Peyer's patch (tissue), 4 donors: Measurements from ENCODE around the gene PPP1R16B.
"Not testable (repeated sequence)": the region's sequence is repeated elsewhere in the genome, so short reads cannot be mapped to it uniquely, and the experiment has no call there.

ENCODE experiments used
- POLR2A ChIP-seq, 2 donors: fragments of 450-650 bp; IDR thresholded peaks; one replicate each; pipeline ENCODE4 v1.5.1; 2017; ENCODE audit warnings: antibody characterized with exemption in 2 of 2, mild to moderate bottlenecking in 2 of 2, moderate library complexity in 2 of 2
- TF ChIP-seq, protein P1 (sequence below), 6 experiments: fragments of 450-650 bp in 4 of 6; fragments of 200-600 bp in 2 of 6; sonication (generic) in 1 of 6; IDR thresholded peaks; one replicate each; pipeline ENCODE4 v1.5.1; 2017 to 2019; ENCODE audit warnings: antibody characterized with exemption in 6 of 6, mild to moderate bottlenecking in 3 of 6, moderate library complexity in 1 of 6

DNA sequence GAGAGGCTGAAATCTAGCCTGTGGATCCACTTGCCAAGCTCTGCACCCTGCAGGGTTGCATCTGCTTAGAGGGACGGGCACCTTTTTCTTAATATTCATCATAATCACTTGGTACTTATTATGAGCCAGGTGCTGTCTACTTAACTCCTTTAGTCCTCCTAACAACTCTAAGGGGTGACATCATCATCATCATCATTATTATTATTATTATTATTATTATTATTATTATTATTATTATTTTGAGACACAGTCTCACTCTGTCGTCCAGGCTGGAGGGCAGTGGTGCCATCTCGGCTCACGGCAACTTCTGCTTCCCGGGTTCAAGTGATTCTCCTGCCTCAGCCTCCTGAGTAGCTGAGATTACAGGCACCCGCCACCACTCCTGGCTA is 8.1 kb downstream of the PPP1R16B start:
- TF ChIP-seq, protein P1, sequence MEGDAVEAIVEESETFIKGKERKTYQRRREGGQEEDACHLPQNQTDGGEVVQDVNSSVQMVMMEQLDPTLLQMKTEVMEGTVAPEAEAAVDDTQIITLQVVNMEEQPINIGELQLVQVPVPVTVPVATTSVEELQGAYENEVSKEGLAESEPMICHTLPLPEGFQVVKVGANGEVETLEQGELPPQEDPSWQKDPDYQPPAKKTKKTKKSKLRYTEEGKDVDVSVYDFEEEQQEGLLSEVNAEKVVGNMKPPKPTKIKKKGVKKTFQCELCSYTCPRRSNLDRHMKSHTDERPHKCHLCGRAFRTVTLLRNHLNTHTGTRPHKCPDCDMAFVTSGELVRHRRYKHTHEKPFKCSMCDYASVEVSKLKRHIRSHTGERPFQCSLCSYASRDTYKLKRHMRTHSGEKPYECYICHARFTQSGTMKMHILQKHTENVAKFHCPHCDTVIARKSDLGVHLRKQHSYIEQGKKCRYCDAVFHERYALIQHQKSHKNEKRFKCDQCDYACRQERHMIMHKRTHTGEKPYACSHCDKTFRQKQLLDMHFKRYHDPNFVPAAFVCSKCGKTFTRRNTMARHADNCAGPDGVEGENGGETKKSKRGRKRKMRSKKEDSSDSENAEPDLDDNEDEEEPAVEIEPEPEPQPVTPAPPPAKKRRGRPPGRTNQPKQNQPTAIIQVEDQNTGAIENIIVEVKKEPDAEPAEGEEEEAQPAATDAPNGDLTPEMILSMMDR (IDR thresholded peaks at IDR 0.05), result not testable (repeated sequence)
- not testable (repeated sequence) for TF ChIP-seq POLR2A (IDR thresholded peaks at IDR 0.05)
